ENCODE measurements around the gene SLC2A4. TPM values are rescaled to one million over a fixed set of nuclear protein-coding genes. Genes with fewer than 3 reads are reported as not detected.

The SLC2A4 gene
- total RNA-seq, 1 donor from 2014 or later, result 1.1 TPM

DNA sequence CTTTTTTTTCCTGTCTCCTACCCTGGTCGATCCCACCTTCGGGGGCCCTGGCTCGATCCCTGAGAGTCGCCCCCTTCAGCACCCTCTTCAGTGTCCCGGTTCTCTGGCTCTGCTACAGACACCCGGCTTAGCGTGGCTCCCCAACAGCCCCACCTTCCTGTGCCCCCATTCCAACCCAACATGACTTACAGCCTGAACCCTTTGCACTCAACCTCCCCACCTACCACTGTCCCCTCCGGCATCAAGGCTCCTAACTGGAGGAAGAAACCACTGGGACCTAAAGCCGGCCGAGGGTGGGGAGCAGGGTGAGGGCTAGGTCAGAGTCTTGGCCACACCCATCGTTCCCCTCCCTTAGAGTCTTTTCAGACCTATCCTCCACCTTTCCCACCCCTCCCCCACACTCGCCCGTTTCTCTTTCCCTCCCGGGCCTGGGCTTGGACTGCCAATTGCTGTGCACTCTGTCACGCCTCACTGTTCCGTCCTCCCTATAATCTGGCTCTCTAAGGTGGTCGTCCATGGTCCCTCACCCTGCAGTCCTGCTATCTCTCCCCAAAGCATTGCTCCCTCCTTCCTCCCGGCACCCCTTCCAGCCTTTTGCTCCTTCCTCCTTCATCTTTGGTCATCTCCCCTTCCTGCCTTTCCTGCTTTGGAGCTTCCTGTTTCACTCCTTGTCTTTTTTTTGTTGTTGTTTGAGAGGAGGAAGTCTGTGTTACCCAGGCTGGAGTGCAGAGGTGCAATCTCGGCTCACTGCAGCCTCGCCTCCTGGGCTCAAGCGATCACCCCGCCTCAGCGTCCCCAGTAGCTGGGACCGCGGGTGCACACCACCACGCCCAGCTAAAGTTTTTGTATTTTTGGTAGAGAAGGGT is 18.4 kb upstream of the SLC2A4 start:
- peak overlapping the region; percentile 88 for H3K27ac ChIP-seq
- peak overlapping the region; percentile 67 for H3K4me3 ChIP-seq

DNA sequence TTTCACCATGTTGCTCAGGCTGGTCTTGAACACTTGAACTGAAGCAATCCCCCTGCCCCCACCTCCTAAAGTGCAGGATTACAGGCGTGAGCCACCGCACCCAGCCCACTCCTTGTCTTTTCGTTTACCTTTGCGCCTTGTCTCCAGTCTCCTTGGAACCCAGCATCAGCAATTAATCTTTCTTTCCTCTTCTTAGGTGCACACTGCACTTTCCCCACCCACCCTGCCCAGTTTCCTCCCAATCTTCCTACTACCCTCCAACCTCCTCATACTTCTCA is 17.8 kb upstream of the SLC2A4 start:
- TF ChIP-seq, protein P1, sequence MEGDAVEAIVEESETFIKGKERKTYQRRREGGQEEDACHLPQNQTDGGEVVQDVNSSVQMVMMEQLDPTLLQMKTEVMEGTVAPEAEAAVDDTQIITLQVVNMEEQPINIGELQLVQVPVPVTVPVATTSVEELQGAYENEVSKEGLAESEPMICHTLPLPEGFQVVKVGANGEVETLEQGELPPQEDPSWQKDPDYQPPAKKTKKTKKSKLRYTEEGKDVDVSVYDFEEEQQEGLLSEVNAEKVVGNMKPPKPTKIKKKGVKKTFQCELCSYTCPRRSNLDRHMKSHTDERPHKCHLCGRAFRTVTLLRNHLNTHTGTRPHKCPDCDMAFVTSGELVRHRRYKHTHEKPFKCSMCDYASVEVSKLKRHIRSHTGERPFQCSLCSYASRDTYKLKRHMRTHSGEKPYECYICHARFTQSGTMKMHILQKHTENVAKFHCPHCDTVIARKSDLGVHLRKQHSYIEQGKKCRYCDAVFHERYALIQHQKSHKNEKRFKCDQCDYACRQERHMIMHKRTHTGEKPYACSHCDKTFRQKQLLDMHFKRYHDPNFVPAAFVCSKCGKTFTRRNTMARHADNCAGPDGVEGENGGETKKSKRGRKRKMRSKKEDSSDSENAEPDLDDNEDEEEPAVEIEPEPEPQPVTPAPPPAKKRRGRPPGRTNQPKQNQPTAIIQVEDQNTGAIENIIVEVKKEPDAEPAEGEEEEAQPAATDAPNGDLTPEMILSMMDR (IDR thresholded peaks at IDR 0.05), result no peak
- DNase-seq, result no peak
- intact Hi-C loops (cut with DNase I), result no loop called here
- no peak for ATAC-seq
- H3K27me3 ChIP-seq (ENCODE audit: low read depth), result peaks cover 21% of the 10 kb centered on the region
- peaks cover 5% of the 10 kb centered on the region for H3K36me3 ChIP-seq
- H3K9me3 ChIP-seq, result no peaks in the 10 kb centered on the region
- H3K4me1 ChIP-seq, result peaks cover 48% of the 10 kb centered on the region
- H3K27ac ChIP-seq, result peak overlapping the region; percentile 88
- H3K4me3 ChIP-seq, result peak overlapping the region; percentile 67

More for the DNA sequence above, 18.4 kb upstream of the SLC2A4 start:
- DNase-seq (peak; percentile 82), ATAC-seq (peak; percentile 53 to 59)
- Histone ChIP-seq H3K4me1 (peaks cover 52% of the 10 kb centered on the region), H3K27me3 (ENCODE audit: low read depth) (peaks cover 21% of the 10 kb centered on the region), H3K36me3 (peaks cover 10% of the 10 kb centered on the region), H3K9me3 (no peaks in the 10 kb centered on the region)
- intact Hi-C loops (cut with DNase I), result no loop called here
- TF ChIP-seq, protein P1 (IDR thresholded peaks at IDR 0.05), result no peak

DNA sequence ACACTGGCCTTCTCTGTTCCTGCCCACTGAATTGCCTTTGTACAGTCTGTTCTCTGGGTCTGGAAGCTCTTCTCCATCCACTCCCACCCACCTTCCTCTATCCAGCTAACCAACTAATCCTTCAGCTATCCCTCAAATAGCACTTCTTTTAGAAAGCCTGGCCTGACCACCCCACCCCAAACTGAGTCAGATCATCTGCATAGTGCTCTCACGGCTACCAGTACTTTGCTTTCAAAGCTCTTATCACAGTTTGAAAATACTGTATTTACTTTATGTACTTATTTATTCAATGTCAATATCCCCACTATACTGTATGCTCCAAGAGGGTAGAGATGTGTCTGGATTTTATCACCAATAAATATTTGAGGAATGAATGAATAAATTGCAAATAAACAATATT is 14.7 kb upstream of the SLC2A4 start:
- intact Hi-C loops (cut with DNase I), result no loop called here
- TF ChIP-seq, protein P1 (IDR thresholded peaks at IDR 0.05), result no peak
- no peak overlapping the region for H3K27ac ChIP-seq
- H3K4me3 ChIP-seq, result no peak overlapping the region
- no peaks in the 10 kb centered on the region for H3K36me3 ChIP-seq
- no peaks in the 10 kb centered on the region for H3K9me3 ChIP-seq
- H3K4me1 ChIP-seq, result peaks cover 22% of the 10 kb centered on the region
- DNase-seq, result no peak
- ATAC-seq, result no peak
- peaks cover 13% of the 10 kb centered on the region for H3K27me3 ChIP-seq (ENCODE audit: low read depth)

DNA sequence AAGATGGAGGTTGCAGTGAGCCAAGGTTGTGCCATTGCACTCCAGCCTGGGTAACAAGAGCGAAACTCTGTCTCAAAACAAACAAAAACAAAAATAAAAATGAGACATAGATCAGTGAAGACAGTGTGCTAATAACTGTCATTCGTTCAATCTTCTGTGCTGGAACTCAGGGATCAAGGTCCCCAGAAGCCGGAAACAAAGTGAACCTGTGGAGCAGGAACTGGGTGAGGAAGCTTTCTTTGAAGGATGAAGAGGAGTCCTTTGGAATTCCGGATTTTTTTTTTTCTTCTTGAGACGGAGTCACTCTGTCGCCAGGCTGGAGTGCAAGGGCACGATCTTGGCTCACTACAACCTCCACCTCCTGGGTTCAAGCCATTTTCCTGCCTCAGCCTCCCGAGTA is 2.1 kb upstream of the SLC2A4 start:
- Histone ChIP-seq H3K27me3 (ENCODE audit: low read depth) (peaks cover 12% of the 10 kb centered on the region), H3K4me3 (no peak overlapping the region), H3K27ac (no peak overlapping the region), H3K36me3 (no peaks in the 10 kb centered on the region), H3K4me1 (peaks cover 27% of the 10 kb centered on the region), H3K9me3 (no peaks in the 10 kb centered on the region)
- ATAC-seq, result no peak
- intact Hi-C loops (cut with DNase I), result no loop called here
- DNase-seq, result no peak
- TF ChIP-seq, protein P1 (IDR thresholded peaks at IDR 0.05), result no peak

GRCh38 chr17:7280519-7281073 is 922 bp upstream of the SLC2A4 start:
- intact Hi-C loops (cut with DNase I), result no loop called here
- ATAC-seq, result peak; percentile 88 to 93
- Histone ChIP-seq H3K4me1 (peaks cover 27% of the 10 kb centered on the region), H3K4me3 (peak overlapping the region; percentile 52), H3K36me3 (no peaks in the 10 kb centered on the region), H3K27ac (peak overlapping the region; percentile 70), H3K9me3 (no peaks in the 10 kb centered on the region), H3K27me3 (ENCODE audit: low read depth) (peaks cover 12% of the 10 kb centered on the region)
- DNase-seq, result peak; percentile 86
- TF ChIP-seq, protein P1 (IDR thresholded peaks at IDR 0.05), result peak; percentile 96
